ENCODE results near the gene LIN37.

LIN37 gene

GRCh38 chr19:35746531-35746930 is 1.8 kb upstream of the LIN37 start:
- H3K27ac ChIP-seq, result peak overlapping the region in 1 of 2 donors; percentile 5
- peak overlapping the region; percentile 87 for H3K4me3 ChIP-seq
- TF ChIP-seq CTCF (IDR thresholded peaks at IDR 0.05), result no peak
- no peak for DNase-seq (ENCODE audit: low spot score)

GRCh38 chr19:35750167-35750566 is 1.8 kb downstream of the LIN37 start:
- Histone ChIP-seq H3K4me3 (no peak overlapping the region), H3K27ac (peak overlapping the region in 1 of 2 donors; percentile 31)
- no peak for TF ChIP-seq CTCF (IDR thresholded peaks at IDR 0.05)
- no peak for DNase-seq (ENCODE audit: low spot score)

- Histone ChIP-seq H3K4me3 (no peak overlapping the region), H3K27ac (peak overlapping the region in 1 of 2 donors; percentile 9)
- TF ChIP-seq CTCF (IDR thresholded peaks at IDR 0.05), result no peak
- DNase-seq (ENCODE audit: low spot score), result no peak
Observed at GRCh38 chr19:35751839-35752745, 3.7 kb downstream of the LIN37 start.

- Histone ChIP-seq H3K27ac (peak overlapping the region in 1 of 2 donors; percentile 100), H3K4me3 (no peak overlapping the region)
- TF ChIP-seq CTCF (IDR thresholded peaks at IDR 0.05), result no peak
- no peak for DNase-seq (ENCODE audit: low spot score)
Observed at GRCh38 chr19:35752746-35753350, 4.5 kb downstream of the LIN37 start.

- no peak for TF ChIP-seq CTCF (IDR thresholded peaks at IDR 0.05)
- no peak for DNase-seq (ENCODE audit: low spot score)
- H3K4me3 ChIP-seq, result no peak overlapping the region
- H3K27ac ChIP-seq, result peak overlapping the region; percentile 100
Observed at GRCh38 chr19:35753634-35754369, 5.4 kb downstream of the LIN37 start.

- peak overlapping the region; percentile 100 for H3K27ac ChIP-seq
- no peak for TF ChIP-seq CTCF (IDR thresholded peaks at IDR 0.05)
- peak overlapping the region; percentile 79 for H3K4me3 ChIP-seq
- DNase-seq (ENCODE audit: low spot score), result no peak
Observed at GRCh38 chr19:35754370-35755130, 6.2 kb downstream of the LIN37 start.
